Testis (tissue), 3 donors: ENCODE measurements around the gene SLC9A8. TPM values are rescaled to one million over a fixed set of nuclear protein-coding genes. Genes with fewer than 3 reads are reported as not detected.

Experiments
- DNase-seq: peaks from one replicate; pipeline ENCODE4 v3.0.0-alpha.2; 2019
- H3K27ac ChIP-seq, 2 donors: fragments of 200-600 bp; sonication (generic); one replicate each; pipeline ENCODE4 v1.5.1; 2019
- H3K27me3 ChIP-seq: fragments of 200-600 bp; sonication (generic); one replicate; pipeline ENCODE4 v1.5.1; 2019
- H3K36me3 ChIP-seq: fragments of 200-600 bp; sonication (generic); one replicate; pipeline ENCODE4 v1.5.1; 2017; ENCODE audit warnings: low read depth; ENCODE audit errors: missing control alignments
- H3K4me1 ChIP-seq: fragments of 200-600 bp; sonication (generic); one replicate; pipeline ENCODE4 v1.5.1; 2019
- H3K4me3 ChIP-seq, 2 donors: fragments of 200-600 bp; sonication (generic); one replicate each; pipeline ENCODE4 v1.5.1; 2017 to 2019
- H3K9me3 ChIP-seq: fragments of 200-600 bp; sonication (generic); one replicate; pipeline ENCODE4 v1.5.1; 2017
- CTCF ChIP-seq, 3 experiments: fragments of 450-650 bp in 2 of 3; fragments of 200-600 bp in 1 of 3; sonication (generic) in 1 of 3; IDR thresholded peaks; one replicate each; pipeline ENCODE4 v1.5.1; 2016 to 2019; ENCODE audit warnings: antibody characterized with exemption in 3 of 3, mild to moderate bottlenecking in 2 of 3, moderate library complexity in 1 of 3
- POLR2A ChIP-seq: fragments of 450-650 bp; IDR thresholded peaks from one replicate; pipeline ENCODE4 v1.6.1; 2017; ENCODE audit warnings: antibody characterized with exemption, mild to moderate bottlenecking, moderate library complexity
- WGBS, 2 donors: methylation state at CpG; one replicate each; pipeline ENCODE4 v1.1.5; 2018; 5-methylcytosine and 5-hydroxymethylcytosine counted together
- intact Hi-C: fragments of 100-400 bp; cut with DNase I; formaldehyde crosslinking; loops from one replicate; pipeline ENCODE4 v1.15.1; 2023; ENCODE audit warnings: low total_unique reads
- polyA plus RNA-seq: library from polyadenylated mRNA; stranded (reverse); fragments of 350-450 nt; fragmentation: Illumina TruSeq; extraction: RNeasy Lipid Tissue Mini Kit (QIAGEN cat#74804); gene quantifications from one replicate; pipeline ENCODE4 v1.2.3, GENCODE V29; 2014; ENCODE audit warnings: low read depth, low replicate concordance; ENCODE audit not compliant: insufficient read depth
- total RNA-seq, 2 donors: library from RNA; depleted of rRNA; stranded (reverse); fragments of >200 nt; gene quantifications; one replicate each; pipeline ENCODE4 v1.2.3, GENCODE V29; 2016

Gene SLC9A8
- total and polyA plus RNA-seq, 3 donors from 2014 or later: 21.3 to 33.0 (median 32.7) TPM

- no peak overlapping the region for H3K27ac ChIP-seq
- H3K4me1 ChIP-seq: no peaks in the 10 kb centered on the region
- H3K4me3 ChIP-seq: no peak overlapping the region
- no peaks in the 10 kb centered on the region for H3K36me3 ChIP-seq
- no peak for DNase-seq
- 77 to 83% methylated on average over 2 of the region's 2 CpGs for WGBS, 2 donors
- H3K27me3 ChIP-seq: no peaks in the 10 kb centered on the region
- TF ChIP-seq POLR2A: no peak
- TF ChIP-seq CTCF (IDR thresholded peaks at IDR 0.05): no peak
- H3K9me3 ChIP-seq: no peaks in the 10 kb centered on the region
- intact Hi-C loops: no loop called here
Observed at GRCh38 chr20:49925901-49926454, 113.3 kb downstream of the SLC9A8 start.

GRCh38 chr20:49928411-49929141 is 115.9 kb downstream of the SLC9A8 start:
- H3K4me1 ChIP-seq: no peaks in the 10 kb centered on the region
- no peak overlapping the region for H3K27ac ChIP-seq
- no peak overlapping the region for H3K4me3 ChIP-seq
- no peaks in the 10 kb centered on the region for H3K36me3 ChIP-seq
- WGBS, 2 donors: 19 to 24% methylated on average over 15 of the region's 15 CpGs
- intact Hi-C loops: no loop called here
- no peaks in the 10 kb centered on the region for H3K27me3 ChIP-seq
- TF ChIP-seq POLR2A (no peak), CTCF (IDR thresholded peaks at IDR 0.05) (peak; percentile 89 to 95 (median 93))
- H3K9me3 ChIP-seq: no peaks in the 10 kb centered on the region
- DNase-seq: peak; percentile 93

GRCh38 chr20:49929142-49929494 is 116.5 kb downstream of the SLC9A8 start:
- no peaks in the 10 kb centered on the region for H3K27me3 ChIP-seq
- DNase-seq: no peak
- H3K36me3 ChIP-seq: no peaks in the 10 kb centered on the region
- WGBS, 2 donors: 42 to 52% methylated on average over 4 of the region's 4 CpGs
- intact Hi-C loops: no loop called here
- H3K9me3 ChIP-seq: no peaks in the 10 kb centered on the region
- TF ChIP-seq CTCF (IDR thresholded peaks at IDR 0.05): no peak
- TF ChIP-seq POLR2A: no peak
- no peaks in the 10 kb centered on the region for H3K4me1 ChIP-seq
- H3K27ac ChIP-seq: no peak overlapping the region
- H3K4me3 ChIP-seq: no peak overlapping the region

GRCh38 chr20:49935746-49936152 is 123.1 kb downstream of the SLC9A8 start:
- intact Hi-C loops: no loop called here
- no peak for DNase-seq
- no peaks in the 10 kb centered on the region for H3K9me3 ChIP-seq
- TF ChIP-seq POLR2A (no peak), CTCF (IDR thresholded peaks at IDR 0.05) (no peak)
- H3K36me3 ChIP-seq: no peaks in the 10 kb centered on the region
- peaks cover 22% of the 10 kb centered on the region for H3K4me1 ChIP-seq
- H3K4me3 ChIP-seq: peak overlapping the region; percentile 82 to 100
- H3K27me3 ChIP-seq: no peaks in the 10 kb centered on the region
- WGBS, 2 donors: 23 to 32% methylated on average over 21 of the region's 21 CpGs
- peak overlapping the region; percentile 81 to 94 for H3K27ac ChIP-seq
